Right lobe of liver (tissue), 4 donors: ENCODE measurements around the gene FANCF.

ENCODE experiments used
- POLR2A ChIP-seq: fragments of 450-650 bp; IDR thresholded peaks from one replicate; pipeline ENCODE4 v1.6.1; 2017; ENCODE audit warnings: antibody characterized with exemption, mild to moderate bottlenecking
- TF ChIP-seq, protein P1 (sequence below), 4 donors: fragments of 200-600 bp in 3 of 4; fragments of 450-650 bp in 1 of 4; IDR thresholded peaks; one replicate each; pipeline versions ENCODE4 v1.5.1 to v1.8.0; 2016 to 2022; ENCODE audit warnings: antibody characterized with exemption in 4 of 4, mild to moderate bottlenecking in 2 of 4
- donor health status: DM: no; HTN: no; CAD: no.
- donor health status: DM: no; HTN: no; CAD: no.
- donor health status: DM: no; HTN: yes; CAD: no.

DNA sequence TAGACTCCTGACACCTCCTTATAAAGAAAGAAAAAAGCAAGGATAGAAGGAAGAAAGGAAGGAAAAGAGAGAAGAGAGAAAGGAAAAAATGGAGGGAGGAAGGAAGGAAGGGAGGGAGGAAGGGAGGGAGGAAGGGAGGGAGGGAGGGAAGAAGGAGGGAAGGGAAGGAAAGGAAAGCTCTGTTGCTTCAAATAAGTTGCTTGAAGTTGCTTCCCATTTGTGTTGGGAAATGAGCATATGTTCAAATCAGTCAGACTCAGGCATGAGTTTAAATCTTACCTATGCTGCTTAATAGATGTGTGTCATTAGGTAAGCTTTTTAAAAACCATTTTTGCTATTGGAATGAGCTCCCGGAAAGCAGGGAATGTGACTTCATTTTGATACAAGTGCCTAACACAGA is 34.2 kb upstream of the FANCF start:
- TF ChIP-seq, protein P1, sequence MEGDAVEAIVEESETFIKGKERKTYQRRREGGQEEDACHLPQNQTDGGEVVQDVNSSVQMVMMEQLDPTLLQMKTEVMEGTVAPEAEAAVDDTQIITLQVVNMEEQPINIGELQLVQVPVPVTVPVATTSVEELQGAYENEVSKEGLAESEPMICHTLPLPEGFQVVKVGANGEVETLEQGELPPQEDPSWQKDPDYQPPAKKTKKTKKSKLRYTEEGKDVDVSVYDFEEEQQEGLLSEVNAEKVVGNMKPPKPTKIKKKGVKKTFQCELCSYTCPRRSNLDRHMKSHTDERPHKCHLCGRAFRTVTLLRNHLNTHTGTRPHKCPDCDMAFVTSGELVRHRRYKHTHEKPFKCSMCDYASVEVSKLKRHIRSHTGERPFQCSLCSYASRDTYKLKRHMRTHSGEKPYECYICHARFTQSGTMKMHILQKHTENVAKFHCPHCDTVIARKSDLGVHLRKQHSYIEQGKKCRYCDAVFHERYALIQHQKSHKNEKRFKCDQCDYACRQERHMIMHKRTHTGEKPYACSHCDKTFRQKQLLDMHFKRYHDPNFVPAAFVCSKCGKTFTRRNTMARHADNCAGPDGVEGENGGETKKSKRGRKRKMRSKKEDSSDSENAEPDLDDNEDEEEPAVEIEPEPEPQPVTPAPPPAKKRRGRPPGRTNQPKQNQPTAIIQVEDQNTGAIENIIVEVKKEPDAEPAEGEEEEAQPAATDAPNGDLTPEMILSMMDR (IDR thresholded peaks at IDR 0.05), result no peak
- no peak for TF ChIP-seq POLR2A
